HuH-7 (cell line): ENCODE measurements around the gene WDR64.

Source experiments
- DNase-seq: peaks from one replicate; pipeline ENCODE4 v3.0.0; 2011; ENCODE audit warnings: low spot score

The WDR64 gene

GRCh38 chr1:241839369-241839979, 187.4 kb downstream of the WDR64 start:
- DNase-seq: no peak

- no peak for DNase-seq
Observed at GRCh38 chr1:241840164-241840563, 188.1 kb downstream of the WDR64 start.

- no peak for DNase-seq
Observed at GRCh38 chr1:241841691-241842090, 189.6 kb downstream of the WDR64 start.

GRCh38 chr1:241842565-241842964, 190.5 kb downstream of the WDR64 start:
- no peak for DNase-seq

- no peak for DNase-seq
Observed at GRCh38 chr1:241844593-241844992, 192.5 kb downstream of the WDR64 start.

- DNase-seq: no peak
Observed at GRCh38 chr1:241846375-241846774, 194.3 kb downstream of the WDR64 start.

GRCh38 chr1:241846862-241847539, 194.9 kb downstream of the WDR64 start:
- no peak for DNase-seq

- no peak for DNase-seq
Observed at GRCh38 chr1:241847540-241847795, 195.4 kb downstream of the WDR64 start.

GRCh38 chr1:241847796-241848685, 196.0 kb downstream of the WDR64 start, which contains the start of gene EXO1:
EXO1 (plus strand) TSS chr1:241848204; CDS start chr1:241850426, 2,222 bp downstream.
- DNase-seq: peak; percentile 84

GRCh38 chr1:241848686-241849344, 196.7 kb downstream of the WDR64 start:
- DNase-seq: no peak

GRCh38 chr1:241849345-241849695, 197.2 kb downstream of the WDR64 start:
- DNase-seq: no peak
